ENCODE results near the gene LPP.

GRCh38 chr3:188156056-188156455 is 2.1 kb downstream of the LPP start:
- TF ChIP-seq CTCF (IDR thresholded peaks at IDR 0.05 in 4 of 5, conservative IDR thresholded peaks at IDR 0.05 in 1 of 5) (no peak), POLR2A (IDR thresholded peaks at IDR 0.05) (no peak)

Measured in gastrocnemius medialis (tissue), 4 donors.